AG04450 (cell line): ENCODE measurements around the gene GEMIN7. TPM values are rescaled to one million over a fixed set of nuclear protein-coding genes. Genes with fewer than 3 reads are reported as not detected.
A peak's percentile ranks its signal among the peaks of the same experiment; 100 is the strongest.

ENCODE experiments used
- CTCF ChIA-PET: fragments of 300-600, 350-600 bp; formaldehyde crosslinking; extraction: SDS; loops from one replicate; lab custom pipeline; 2022; ENCODE audit warnings: antibody characterized with exemption, inconsistent platforms; lab: Charles Lee
- POLR2A ChIA-PET: fragments of 350-600 bp; formaldehyde crosslinking; extraction: SDS; loops from one replicate; lab custom pipeline; 2021; ENCODE audit warnings: antibody characterized with exemption, inconsistent platforms; lab: Yijun Ruan, JAX
- DNase-seq: peaks from one replicate; pipeline ENCODE4 v3.0.0-alpha.2; 2011; ENCODE audit warnings: low read depth, low spot score
- H3K27ac ChIP-seq: one replicate; pipeline ENCODE4 v1.5.1; 2012; ENCODE audit warnings: low read depth, low read length, control low read depth
- H3K27me3 ChIP-seq: one replicate; pipeline ENCODE4 v1.6.0; 2012; ENCODE audit warnings: low read length; ENCODE audit not compliant: control insufficient read depth, insufficient read depth
- H3K4me3 ChIP-seq: 2 replicates; pipeline ENCODE4 v1.5.1; 2011; ENCODE audit warnings: mild to moderate bottlenecking, low read depth, low read length, control low read depth
- H3K9me3 ChIP-seq: 2 replicates; pipeline ENCODE4 v1.5.1; 2012; ENCODE audit warnings: low read length; ENCODE audit not compliant: control insufficient read depth, insufficient read depth
- polyA plus RNA-seq: library from polyadenylated mRNA; depleted of rRNA; stranded (reverse); fragments of >200 nt; gene quantifications from 2 replicates; pipeline ENCODE4 v1.2.3, GENCODE V29; 2011
- TF ChIP-seq, protein P1 (sequence below): IDR thresholded peaks from 2 replicates; pipeline ENCODE4 v1.5.1; 2011; ENCODE audit warnings: low read depth, low read length, control low read depth, inconsistent platforms

GEMIN7 gene
- polyA plus RNA-seq, 1 experiment, result 20.6 TPM

DNA sequence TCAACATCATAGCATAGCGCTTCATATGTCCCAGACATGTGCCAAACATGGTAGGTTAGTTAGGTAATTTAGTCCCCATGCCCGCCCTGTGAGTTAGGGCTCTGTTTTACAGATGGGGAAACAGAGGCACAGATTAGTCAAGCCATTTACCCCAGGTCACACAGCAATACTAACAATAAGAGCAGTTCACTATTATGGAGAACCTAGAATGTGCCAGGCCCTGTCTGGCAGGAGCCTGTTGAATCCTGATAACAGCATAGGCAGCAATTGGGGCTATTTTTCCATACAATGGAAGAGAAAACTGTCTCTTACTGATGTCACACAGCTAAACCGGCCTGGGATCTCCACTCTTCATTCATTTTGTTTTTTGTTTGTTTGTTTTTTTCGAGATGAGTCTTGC is 7.4 kb downstream of the GEMIN7 start:
- ChIA-PET CTCF (no interaction called here), POLR2A (no interaction called here)
- DNase-seq, result no peak
- H3K9me3 ChIP-seq, result no peaks in the 10 kb centered on the region
- H3K27me3 ChIP-seq, result no peaks in the 10 kb centered on the region
- TF ChIP-seq, protein P1, sequence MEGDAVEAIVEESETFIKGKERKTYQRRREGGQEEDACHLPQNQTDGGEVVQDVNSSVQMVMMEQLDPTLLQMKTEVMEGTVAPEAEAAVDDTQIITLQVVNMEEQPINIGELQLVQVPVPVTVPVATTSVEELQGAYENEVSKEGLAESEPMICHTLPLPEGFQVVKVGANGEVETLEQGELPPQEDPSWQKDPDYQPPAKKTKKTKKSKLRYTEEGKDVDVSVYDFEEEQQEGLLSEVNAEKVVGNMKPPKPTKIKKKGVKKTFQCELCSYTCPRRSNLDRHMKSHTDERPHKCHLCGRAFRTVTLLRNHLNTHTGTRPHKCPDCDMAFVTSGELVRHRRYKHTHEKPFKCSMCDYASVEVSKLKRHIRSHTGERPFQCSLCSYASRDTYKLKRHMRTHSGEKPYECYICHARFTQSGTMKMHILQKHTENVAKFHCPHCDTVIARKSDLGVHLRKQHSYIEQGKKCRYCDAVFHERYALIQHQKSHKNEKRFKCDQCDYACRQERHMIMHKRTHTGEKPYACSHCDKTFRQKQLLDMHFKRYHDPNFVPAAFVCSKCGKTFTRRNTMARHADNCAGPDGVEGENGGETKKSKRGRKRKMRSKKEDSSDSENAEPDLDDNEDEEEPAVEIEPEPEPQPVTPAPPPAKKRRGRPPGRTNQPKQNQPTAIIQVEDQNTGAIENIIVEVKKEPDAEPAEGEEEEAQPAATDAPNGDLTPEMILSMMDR, result no peak
- no peak overlapping the region for H3K4me3 ChIP-seq
- H3K27ac ChIP-seq, result no peak overlapping the region

DNA sequence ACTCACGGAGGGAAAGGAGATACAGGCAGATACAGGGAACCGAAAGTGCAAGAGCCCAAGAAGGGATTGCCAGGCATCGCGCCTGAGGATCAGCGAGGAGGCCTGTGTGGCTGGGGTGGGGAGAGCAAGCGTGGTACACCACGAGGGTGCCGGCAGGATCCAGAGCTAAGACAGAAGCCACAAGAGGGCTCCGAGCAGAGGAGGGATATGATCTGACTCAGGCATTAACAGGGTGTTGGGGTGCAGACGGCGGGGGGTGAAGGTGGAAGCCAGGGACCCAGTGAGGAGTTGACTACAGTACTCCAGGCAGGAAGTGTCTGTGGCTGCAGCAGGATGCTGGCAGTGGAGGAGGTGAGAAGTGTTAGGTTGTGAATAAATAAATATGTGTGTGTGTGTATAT is 8.5 kb downstream of the GEMIN7 start:
- Histone ChIP-seq H3K27me3 (no peaks in the 10 kb centered on the region), H3K9me3 (no peaks in the 10 kb centered on the region), H3K27ac (no peak overlapping the region), H3K4me3 (no peak overlapping the region)
- TF ChIP-seq, protein P1, result no peak
- no peak for DNase-seq
- POLR2A ChIA-PET, result no interaction called here
- CTCF ChIA-PET, result no interaction called here

DNA sequence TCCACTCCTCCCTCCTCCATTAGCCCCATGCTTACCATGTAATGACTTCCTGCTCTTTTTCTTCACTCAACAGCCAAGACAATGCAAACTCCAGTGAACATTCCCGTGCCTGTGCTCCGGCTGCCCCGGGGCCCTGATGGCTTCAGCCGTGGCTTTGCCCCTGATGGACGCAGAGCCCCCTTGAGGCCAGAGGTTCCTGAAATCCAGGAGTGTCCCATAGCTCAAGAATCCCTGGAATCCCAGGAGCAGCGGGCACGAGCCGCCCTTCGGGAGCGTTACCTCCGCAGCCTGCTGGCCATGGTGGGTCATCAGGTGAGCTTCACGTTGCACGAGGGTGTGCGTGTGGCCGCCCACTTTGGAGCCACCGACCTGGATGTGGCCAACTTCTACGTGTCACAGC is 11.0 kb downstream of the GEMIN7 start:
- POLR2A ChIA-PET, result interaction anchor here (0.8 kb wide), 1 partner anchor 56 kb away, joined by 3 read pairs; no protein-coding TSS in a partner anchor
- CTCF ChIA-PET, result no interaction called here
- TF ChIP-seq, protein P1, result no peak

DNA sequence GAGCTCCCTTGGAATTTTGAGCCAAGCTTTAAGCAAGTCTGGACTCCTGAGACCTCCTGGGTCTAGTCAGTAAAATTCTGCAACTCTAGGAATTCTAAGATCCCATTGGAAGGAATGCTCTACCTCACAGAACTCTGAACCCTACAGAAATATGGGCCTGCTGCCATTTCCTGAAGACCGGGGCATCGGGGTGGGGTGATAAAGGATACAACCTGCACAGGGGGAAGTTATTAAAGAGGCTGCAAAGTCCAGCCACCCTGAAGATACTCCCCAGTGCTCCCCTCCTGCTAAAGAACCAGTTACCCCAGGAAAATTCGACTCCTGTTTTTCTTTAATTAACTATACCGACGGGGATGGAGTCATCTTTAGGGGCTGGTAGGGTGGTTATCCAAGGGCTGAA is 11.5 kb downstream of the GEMIN7 start:
- ChIA-PET POLR2A (interaction anchor here (0.8 kb wide), 1 partner anchor 56 kb away, joined by 3 read pairs; no protein-coding TSS in a partner anchor), CTCF (no interaction called here)
- TF ChIP-seq, protein P1, result no peak
- Histone ChIP-seq H3K27ac (peak overlapping the region; percentile 70), H3K27me3 (no peaks in the 10 kb centered on the region), H3K4me3 (peak overlapping the region; percentile 51), H3K9me3 (no peaks in the 10 kb centered on the region; the same call in 1 of the 2 replicates)
- DNase-seq, result no peak

More for the DNA sequence above, 11.0 kb downstream of the GEMIN7 start:
- DNase-seq, result no peak
- H3K27me3 ChIP-seq, result no peaks in the 10 kb centered on the region
- no peaks in the 10 kb centered on the region; the same call in 1 of the 2 replicates for H3K9me3 ChIP-seq
- no peak overlapping the region for H3K4me3 ChIP-seq
- no peak overlapping the region for H3K27ac ChIP-seq

DNA sequence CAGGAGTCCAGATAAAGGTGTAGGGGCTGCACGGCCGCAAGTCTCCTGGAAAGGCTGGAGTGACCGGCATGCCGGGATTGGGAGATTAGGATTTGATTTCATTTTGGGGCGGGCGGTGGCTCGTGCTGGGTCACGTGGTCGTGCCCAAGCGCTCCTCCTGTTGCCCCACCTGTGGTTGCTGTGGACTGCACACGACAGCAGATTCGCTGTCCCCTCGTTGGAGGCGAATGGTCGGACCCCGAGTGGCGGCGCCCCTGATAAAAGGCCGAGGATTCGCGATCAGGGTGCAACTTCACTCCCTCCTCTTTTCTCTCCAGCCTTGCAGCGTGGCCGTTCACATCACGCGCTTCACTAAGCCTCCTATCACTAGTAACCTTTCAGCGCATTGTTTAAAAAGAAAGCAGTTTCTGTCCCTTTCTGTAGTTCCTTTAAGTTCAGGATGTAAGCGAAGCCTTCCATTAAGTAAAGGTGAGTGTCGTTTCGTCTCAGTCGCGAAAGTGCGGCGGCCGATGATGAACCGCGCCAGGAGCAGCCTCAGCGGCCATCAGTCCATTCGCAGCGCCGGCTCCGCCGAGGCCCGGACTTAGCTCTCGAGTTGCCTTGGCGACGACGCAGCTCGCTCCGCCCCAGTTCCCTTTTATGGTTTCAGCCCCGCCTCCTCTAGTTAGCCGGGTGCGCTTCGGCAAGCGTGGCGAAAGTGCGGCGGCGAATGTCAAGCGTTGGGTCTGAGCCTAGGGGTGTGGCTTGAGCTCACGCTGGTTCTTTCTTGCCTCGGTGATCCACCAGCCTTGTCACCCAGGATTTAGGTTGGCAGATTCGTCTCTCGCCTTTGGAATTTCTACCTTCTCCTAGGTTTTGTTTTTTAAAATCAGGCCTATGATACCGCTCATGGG is 12.2 kb downstream of the GEMIN7 start:
- TF ChIP-seq, protein P1, result no peak
- ChIA-PET POLR2A (interaction anchor here (0.7 to 1.7 kb wide), 7 partner anchors 11 to 136 kb away, joined by 3 to 8 read pairs (median 4); partner anchors contain the start of genes BLOC1S3, CLASRP and CLPTM1), CTCF (interaction anchor here (0.7 to 2.1 kb wide), 4 partner anchors 32 to 137 kb away, joined by 3 to 13 read pairs (median 4); no protein-coding TSS in a partner anchor)
- peak overlapping the region; percentile 92 for H3K4me3 ChIP-seq
- no peaks in the 10 kb centered on the region; the same call in 1 of the 2 replicates for H3K9me3 ChIP-seq
- peak; percentile 98 for DNase-seq
- H3K27me3 ChIP-seq, result no peaks in the 10 kb centered on the region
- peak overlapping the region; percentile 73 for H3K27ac ChIP-seq
